ENCODE results near the gene ORC3.
"Not testable (repeated sequence)": the region's sequence is repeated elsewhere in the genome, so short reads cannot be mapped to it uniquely, and the experiment has no call there.

ORC3 gene

GRCh38 chr6:87697581-87698546 lies 107.9 kb downstream of the ORC3 start:
- DNase-seq (ENCODE audit: low spot score), result no peak

- no peak for DNase-seq (ENCODE audit: low spot score)
Measured at GRCh38 chr6:87698547-87699006, 108.6 kb downstream of the ORC3 start.

- no peak for DNase-seq (ENCODE audit: low spot score)
Measured at GRCh38 chr6:87699576-87699975, 109.6 kb downstream of the ORC3 start.

- peak; percentile 73 for DNase-seq (ENCODE audit: low spot score)
Measured at GRCh38 chr6:87700397-87701343, 110.7 kb downstream of the ORC3 start.

GRCh38 chr6:87701344-87701675 lies 111.4 kb downstream of the ORC3 start:
- DNase-seq (ENCODE audit: low spot score), result peak; percentile 67

GRCh38 chr6:87701676-87702588 lies 112.0 kb downstream of the ORC3 start, which contains the start of gene AKIRIN2:
Gene AKIRIN2 (minus strand): TSS chr6:87702233. CDS start chr6:87701684, 549 bp downstream.
- peak; percentile 97 for DNase-seq (ENCODE audit: low spot score)

- DNase-seq (ENCODE audit: low spot score), result no peak
Measured at GRCh38 chr6:87702589-87702945, 112.6 kb downstream of the ORC3 start.

- DNase-seq (ENCODE audit: low spot score), result not testable (repeated sequence)
Measured at GRCh38 chr6:87703039-87703438, 113.1 kb downstream of the ORC3 start.

- no peak for DNase-seq (ENCODE audit: low spot score)
Measured at GRCh38 chr6:87705070-87705691, 115.2 kb downstream of the ORC3 start.

- DNase-seq (ENCODE audit: low spot score), result no peak
Measured at GRCh38 chr6:87706187-87706966, 116.4 kb downstream of the ORC3 start.

- DNase-seq (ENCODE audit: low spot score), result not testable (repeated sequence)
Measured at GRCh38 chr6:87708581-87709427, 118.9 kb downstream of the ORC3 start.

- no peak for DNase-seq (ENCODE audit: low spot score)
Measured at GRCh38 chr6:87710090-87710489, 120.2 kb downstream of the ORC3 start.

- DNase-seq (ENCODE audit: low spot score), result not testable (repeated sequence)
Measured at GRCh38 chr6:87712713-87713112, 122.8 kb downstream of the ORC3 start.

GRCh38 chr6:87714093-87714842 lies 124.3 kb downstream of the ORC3 start:
- DNase-seq (ENCODE audit: low spot score), result no peak

All from left forelimb (tissue), 1 donor.